SIG-M5 (cell line): ENCODE measurements around the gene RMND1.

Experiments used
- DNase-seq: peaks from one replicate; lab custom pipeline; 2025; lab: John Stamatoyannopoulos, UW

Gene RMND1

GRCh38 chr6:151413372-151414145 lies 38.4 kb downstream of the RMND1 start:
- DNase-seq = no peak

- DNase-seq = no peak
Observed at GRCh38 chr6:151412909-151413308, 39.0 kb downstream of the RMND1 start.

- DNase-seq = no peak
Observed at GRCh38 chr6:151409679-151410078, 42.2 kb downstream of the RMND1 start.

GRCh38 chr6:151409260-151409659 lies 42.7 kb downstream of the RMND1 start:
- DNase-seq = no peak

- DNase-seq = no peak
Observed at GRCh38 chr6:151408858-151409257, 43.1 kb downstream of the RMND1 start.

- no peak for DNase-seq
Observed at GRCh38 chr6:151403919-151404308, 48.0 kb downstream of the RMND1 start.

- no peak for DNase-seq
Observed at GRCh38 chr6:151402228-151402627, 49.7 kb downstream of the RMND1 start.

- DNase-seq = no peak
Observed at GRCh38 chr6:151400473-151400872, 51.5 kb downstream of the RMND1 start.

GRCh38 chr6:151399679-151400078 lies 52.2 kb downstream of the RMND1 start:
- DNase-seq = no peak

- DNase-seq = no peak
Observed at GRCh38 chr6:151393410-151393809, 58.5 kb downstream of the RMND1 start.

GRCh38 chr6:151392427-151392826 lies 59.5 kb downstream of the RMND1 start:
- DNase-seq = no peak

- DNase-seq = no peak
Observed at GRCh38 chr6:151391471-151392413, 60.2 kb downstream of the RMND1 start, which contains the start of gene ZBTB2. TSS of gene ZBTB2 (minus strand) at chr6:151391559. CDS start at chr6:151373637, 17,922 bp downstream.

- no peak for DNase-seq
Observed at GRCh38 chr6:151390851-151391470, 61.0 kb downstream of the RMND1 start.

GRCh38 chr6:151390276-151390850 lies 61.6 kb downstream of the RMND1 start:
- DNase-seq = peak; percentile 76

- DNase-seq = peak; percentile 76
Observed at GRCh38 chr6:151389618-151390275, 62.2 kb downstream of the RMND1 start.

- DNase-seq = no peak
Observed at GRCh38 chr6:151388997-151389617, 62.8 kb downstream of the RMND1 start.

- DNase-seq = no peak
Observed at GRCh38 chr6:151388236-151388635, 63.7 kb downstream of the RMND1 start.

GRCh38 chr6:151387175-151387970 lies 64.6 kb downstream of the RMND1 start:
- DNase-seq = no peak

GRCh38 chr6:151385177-151385576 lies 66.7 kb downstream of the RMND1 start:
- no peak for DNase-seq

GRCh38 chr6:151384151-151384550 lies 67.8 kb downstream of the RMND1 start:
- no peak for DNase-seq
